ENCODE data around the gene NHLRC1. TPM values are rescaled to one million over a fixed set of nuclear protein-coding genes. Genes with fewer than 3 reads are reported as not detected.

Gene NHLRC1
- polyA plus RNA-seq (2013, experiment 1 of 2): not detected
- not detected for polyA plus RNA-seq (2013, experiment 2 of 2)

DNA sequence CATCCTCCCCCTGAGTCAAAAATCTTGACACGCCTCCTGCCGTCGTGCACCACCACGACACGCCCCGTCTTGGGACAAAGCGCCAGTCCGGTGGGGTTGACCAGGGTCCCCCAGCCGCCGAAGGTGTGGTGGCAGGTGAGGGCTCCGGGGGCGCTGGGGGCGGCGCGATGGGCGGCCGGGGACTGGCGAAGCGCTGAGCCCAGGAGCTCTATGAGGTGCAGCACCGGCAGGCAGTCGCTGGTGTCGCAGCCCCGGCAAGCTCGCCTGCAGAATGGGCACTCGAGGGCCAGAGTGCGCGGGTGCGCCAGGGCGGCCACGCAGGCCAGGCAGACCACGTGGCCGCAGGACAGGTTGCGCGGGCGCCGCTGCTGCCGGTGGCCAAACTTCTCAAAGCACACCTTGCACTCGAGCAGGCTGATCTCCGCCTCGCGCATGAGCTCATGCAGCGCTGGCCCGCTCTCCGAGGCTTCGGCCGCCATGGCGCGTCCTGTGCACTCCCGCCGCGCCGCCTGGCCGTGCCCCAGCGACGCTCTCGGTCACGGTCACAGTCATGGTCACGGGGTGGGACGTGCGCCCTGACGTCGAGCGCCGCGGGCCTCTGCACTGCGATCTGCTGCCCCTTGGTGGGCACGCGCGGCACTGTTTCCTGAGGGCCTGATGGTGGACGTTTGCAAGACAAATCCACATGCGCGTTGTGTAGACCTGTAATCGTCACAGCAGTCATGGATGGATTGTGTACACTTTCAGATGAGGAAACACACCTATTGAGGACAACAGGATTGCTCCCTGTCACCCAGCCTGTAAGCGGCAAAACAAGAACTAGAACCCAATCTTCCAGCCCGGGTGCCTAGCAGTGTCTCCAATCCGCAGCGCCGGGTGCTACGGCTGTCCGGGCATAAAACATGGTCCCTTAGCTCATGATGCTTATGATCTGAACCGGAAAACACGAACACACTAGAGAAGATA is at the start of gene NHLRC1:
Gene NHLRC1 (minus strand): TSS at position 550 of the 966 bp plus-strand sequence. CDS start 71 bp downstream, at position 479.
- Histone ChIP-seq H3K4me3 (ENCODE audit: low read length in 2 of 2) (peak within 1 kb of the TSS; percentile 40 to 73), H3K4ac (ENCODE audit: low read length) (no peak within 1 kb of the TSS)

DNA sequence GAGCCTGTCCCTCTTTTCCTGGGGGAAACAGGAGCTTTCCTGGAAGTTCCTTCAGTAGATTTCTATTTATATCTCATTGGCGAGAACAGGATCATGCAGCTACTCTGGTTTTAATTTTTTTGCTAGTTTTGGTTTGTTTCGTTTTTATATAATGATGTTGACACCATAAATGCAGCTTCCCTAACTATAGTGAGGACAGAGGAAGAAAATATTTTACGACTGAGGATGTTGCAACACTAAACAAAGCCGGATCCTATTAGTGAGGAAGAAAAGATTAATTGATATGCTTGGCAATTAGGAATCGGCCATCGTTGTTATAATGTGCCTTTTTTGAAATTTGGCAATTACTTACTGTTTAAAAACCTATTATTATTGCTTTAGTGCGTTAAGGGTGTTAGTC is 49.4 kb upstream of the NHLRC1 start:
- H4K8ac ChIP-seq (ENCODE audit: low read depth, low read length): no peak overlapping the region
- no peak overlapping the region for H2AFZ ChIP-seq (ENCODE audit: low read length)
- no peak overlapping the region for H2AK5ac ChIP-seq (ENCODE audit: low read depth, low read length)
- H3K27me3 ChIP-seq (ENCODE audit: control insufficient read depth in 3 of 3, insufficient read depth in 3 of 3, low read depth in 1 of 3, low read length in 3 of 3): no peaks in the 10 kb centered on the region
- H2BK15ac ChIP-seq (ENCODE audit: low read length): no peak overlapping the region
- no peak overlapping the region for H2BK120ac ChIP-seq (ENCODE audit: low read depth, low read length)
- WGBS, 2 donors (ENCODE audit: extremely low coverage in 2 of 2, insufficient read length in 2 of 2, insufficient replicate concordance in 1 of 2): no CpG with 5 or more reads among the region's 7 CpGs
- H3K14ac ChIP-seq (ENCODE audit: low read length): no peak overlapping the region
- H3K27ac ChIP-seq (replicated peaks; ENCODE audit: low read length): no peak overlapping the region
- H3K23ac ChIP-seq (ENCODE audit: low read depth, low read length, poor library complexity): no peak overlapping the region
- H3K9ac ChIP-seq (ENCODE audit: low read depth, low read length, poor library complexity): no peak overlapping the region
- peaks cover 2 to 13% of the 10 kb centered on the region in 2 donors for H3K9me3 ChIP-seq (replicated peaks in 1 of 2; ENCODE audit: control insufficient read depth in 2 of 2, insufficient read depth in 1 of 2, low read depth in 1 of 2, low read length in 2 of 2)
- H3K18ac ChIP-seq (ENCODE audit: low read length): no peak overlapping the region
- H3K36me3 ChIP-seq (replicated peaks in 1 of 2; ENCODE audit: control insufficient read depth in 2 of 2, insufficient read depth in 2 of 2, low read length in 2 of 2): peaks cover 2 to 38% of the 10 kb centered on the region in 2 donors
- H3K4me1 ChIP-seq (ENCODE audit: control insufficient read depth in 2 of 2, insufficient read depth in 1 of 2, low read depth in 1 of 2, low read length in 2 of 2): no peaks in the 10 kb centered on the region
- no peak overlapping the region for H2BK5ac ChIP-seq (ENCODE audit: low read length)
- no peak for DNase-seq (ENCODE audit: low spot score)
- H4K91ac ChIP-seq (ENCODE audit: low read depth, low read length, poor library complexity): no peak overlapping the region
- no peak overlapping the region for H2BK12ac ChIP-seq (ENCODE audit: low read length)
- no peak overlapping the region for H3K4ac ChIP-seq (ENCODE audit: low read length)
- no peak overlapping the region for H3K4me2 ChIP-seq (ENCODE audit: insufficient read depth, low read length, poor library complexity, severe bottlenecking)
- no peak overlapping the region for H3K4me3 ChIP-seq (ENCODE audit: low read length in 2 of 2)
- no peaks in the 10 kb centered on the region for H3K79me1 ChIP-seq (ENCODE audit: low read depth, low read length)

More for the DNA sequence above, at the start of gene NHLRC1:
- Histone ChIP-seq H2BK12ac (ENCODE audit: low read length) (no peak within 1 kb of the TSS), H3K79me1 (ENCODE audit: low read depth, low read length) (no peaks in the 10 kb centered on the region), H2AFZ (ENCODE audit: low read length) (peak within 1 kb of the TSS; percentile 88), H3K27me3 (ENCODE audit: control insufficient read depth in 3 of 3, insufficient read depth in 3 of 3, low read depth in 1 of 3, low read length in 3 of 3) (peaks cover 0 to 16% (median 10%) of the 10 kb centered on the region in 3 experiments), H3K4me2 (ENCODE audit: insufficient read depth, low read length, poor library complexity, severe bottlenecking) (peak within 1 kb of the TSS; percentile 90), H3K36me3 (replicated peaks in 1 of 2; ENCODE audit: control insufficient read depth in 2 of 2, insufficient read depth in 2 of 2, low read length in 2 of 2) (no peaks in the 10 kb centered on the region), H3K9ac (ENCODE audit: low read depth, low read length, poor library complexity) (peak within 1 kb of the TSS; percentile 68), H3K4me1 (ENCODE audit: control insufficient read depth in 2 of 2, insufficient read depth in 1 of 2, low read depth in 1 of 2, low read length in 2 of 2) (peaks cover 0 to 3% of the 10 kb centered on the region in 2 donors), H4K8ac (ENCODE audit: low read depth, low read length) (no peak within 1 kb of the TSS), H4K91ac (ENCODE audit: low read depth, low read length, poor library complexity) (no peak within 1 kb of the TSS), H3K27ac (replicated peaks; ENCODE audit: low read length) (no peak within 1 kb of the TSS), H2BK5ac (ENCODE audit: low read length) (no peak within 1 kb of the TSS), H2BK15ac (ENCODE audit: low read length) (no peak within 1 kb of the TSS), H3K9me3 (replicated peaks in 1 of 2; ENCODE audit: control insufficient read depth in 2 of 2, insufficient read depth in 1 of 2, low read depth in 1 of 2, low read length in 2 of 2) (no peaks in the 10 kb centered on the region), H3K18ac (ENCODE audit: low read length) (peak within 1 kb of the TSS; percentile 90), H3K23ac (ENCODE audit: low read depth, low read length, poor library complexity) (peak within 1 kb of the TSS; percentile 92), H2AK5ac (ENCODE audit: low read depth, low read length) (peak within 1 kb of the TSS; percentile 14), H3K14ac (ENCODE audit: low read length) (no peak within 1 kb of the TSS), H2BK120ac (ENCODE audit: low read depth, low read length) (no peak within 1 kb of the TSS)
- peak; percentile 64 for DNase-seq (ENCODE audit: low spot score)
- no CpG with 5 or more reads among the region's 82 CpGs for WGBS, 2 donors (ENCODE audit: extremely low coverage in 2 of 2, insufficient read length in 2 of 2, insufficient replicate concordance in 1 of 2)

DNA sequence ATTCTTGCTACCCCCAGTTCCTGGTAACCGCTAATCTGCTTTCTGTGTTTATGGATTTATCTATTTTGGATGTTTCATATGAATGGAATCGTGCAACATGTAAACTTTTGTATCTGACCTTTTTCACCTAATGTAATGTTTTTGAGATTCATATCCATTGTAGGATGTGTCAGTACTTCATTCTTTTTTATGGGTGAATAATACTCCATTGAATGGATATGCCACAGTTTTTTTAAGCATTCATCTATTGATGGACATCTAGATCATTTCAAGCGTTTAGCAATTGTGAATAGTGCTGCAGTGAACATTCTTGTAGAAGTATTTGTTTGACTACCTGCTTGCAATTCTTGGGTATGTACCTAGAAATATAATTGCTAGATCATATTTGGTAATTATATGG is 45.8 kb upstream of the NHLRC1 start:
- WGBS, 2 donors (ENCODE audit: extremely low coverage in 2 of 2, insufficient read length in 2 of 2, insufficient replicate concordance in 1 of 2): no CpG with 5 or more reads among the region's 3 CpGs
- Histone ChIP-seq H2BK120ac (ENCODE audit: low read depth, low read length) (no peak overlapping the region), H3K4me2 (ENCODE audit: insufficient read depth, low read length, poor library complexity, severe bottlenecking) (no peak overlapping the region)

More for the DNA sequence above, 45.8 kb upstream of the NHLRC1 start:
- H2BK5ac ChIP-seq (ENCODE audit: low read length): no peak overlapping the region
- no peak overlapping the region for H4K8ac ChIP-seq (ENCODE audit: low read depth, low read length)
- H2AFZ ChIP-seq (ENCODE audit: low read length): no peak overlapping the region
- no peaks in the 10 kb centered on the region for H3K4me1 ChIP-seq (ENCODE audit: control insufficient read depth in 2 of 2, insufficient read depth in 1 of 2, low read depth in 1 of 2, low read length in 2 of 2)
- peaks cover 2 to 13% of the 10 kb centered on the region in 2 donors for H3K9me3 ChIP-seq (replicated peaks in 1 of 2; ENCODE audit: control insufficient read depth in 2 of 2, insufficient read depth in 1 of 2, low read depth in 1 of 2, low read length in 2 of 2)
- no peak overlapping the region for H3K4ac ChIP-seq (ENCODE audit: low read length)
- no peak overlapping the region for H3K14ac ChIP-seq (ENCODE audit: low read length)
- H4K91ac ChIP-seq (ENCODE audit: low read depth, low read length, poor library complexity): no peak overlapping the region
- H2BK12ac ChIP-seq (ENCODE audit: low read length): no peak overlapping the region
- H3K27ac ChIP-seq (replicated peaks; ENCODE audit: low read length): no peak overlapping the region
- no peak overlapping the region for H3K4me3 ChIP-seq (ENCODE audit: low read length in 2 of 2)
- H3K79me1 ChIP-seq (ENCODE audit: low read depth, low read length): no peaks in the 10 kb centered on the region
- H3K9ac ChIP-seq (ENCODE audit: low read depth, low read length, poor library complexity): no peak overlapping the region
- H3K27me3 ChIP-seq (ENCODE audit: control insufficient read depth in 3 of 3, insufficient read depth in 3 of 3, low read depth in 1 of 3, low read length in 3 of 3): no peaks in the 10 kb centered on the region
- H3K23ac ChIP-seq (ENCODE audit: low read depth, low read length, poor library complexity): no peak overlapping the region
- no peak overlapping the region for H3K18ac ChIP-seq (ENCODE audit: low read length)
- H3K36me3 ChIP-seq (replicated peaks in 1 of 2; ENCODE audit: control insufficient read depth in 2 of 2, insufficient read depth in 2 of 2, low read length in 2 of 2): peaks cover 2 to 58% of the 10 kb centered on the region in 2 donors
- H2AK5ac ChIP-seq (ENCODE audit: low read depth, low read length): no peak overlapping the region
- no peak overlapping the region for H2BK15ac ChIP-seq (ENCODE audit: low read length)
- no peak for DNase-seq (ENCODE audit: low spot score)

All from neuronal stem cell (in vitro differentiated cells).